ENCODE data around the gene DRG2. TPM values are rescaled to one million over a fixed set of nuclear protein-coding genes. Genes with fewer than 3 reads are reported as not detected.

DRG2 gene
- total and polyA plus RNA-seq, 9 of the 15 experiments (the other 6 are each of a cell fraction or from before 2014, with no cell fraction given): 6.6 to 36.7 (median 26.1) TPM

DNA sequence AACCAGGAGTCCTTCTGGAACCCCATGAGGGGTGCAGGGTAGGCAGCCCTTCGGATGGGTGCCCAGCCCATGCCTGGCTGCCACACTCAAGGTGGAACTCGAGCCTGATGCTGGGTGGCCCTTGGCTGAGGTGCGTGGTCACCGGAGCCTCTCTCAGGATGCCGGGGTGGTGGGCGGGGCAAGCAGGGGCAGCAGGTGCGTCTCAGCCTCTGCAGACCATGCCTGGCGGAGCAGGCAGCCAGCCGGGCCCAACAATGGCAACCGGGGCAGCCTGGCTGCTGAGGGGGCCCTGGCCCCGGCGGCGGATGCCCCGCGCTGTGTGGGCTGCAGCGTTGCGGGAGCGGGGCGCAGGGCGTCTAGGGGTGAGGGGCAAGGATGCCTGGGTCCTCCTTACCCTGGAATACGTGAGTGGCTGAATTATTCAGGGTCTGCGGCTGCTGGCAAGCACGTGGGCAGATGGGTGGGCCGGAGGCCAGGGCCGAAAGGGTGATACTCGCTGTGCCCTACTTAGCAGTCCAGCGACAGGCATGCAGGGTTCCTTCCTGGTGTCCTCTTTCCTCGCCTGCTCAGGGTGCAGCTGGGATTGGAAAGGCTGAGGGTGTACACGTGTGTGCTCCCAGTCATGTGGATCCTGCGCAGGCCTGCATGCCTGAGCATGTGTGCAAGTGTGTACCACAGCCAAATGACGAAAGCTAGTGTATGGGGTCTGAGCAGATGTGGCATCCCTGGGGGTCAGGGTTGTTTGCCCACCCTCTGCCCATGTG is 35.4 kb downstream of the DRG2 start:
- CTCF ChIA-PET (ENCODE audit: low intra/inter-chr PET ratio): no interaction called here
- POLR2A ChIA-PET: no interaction called here
- no peak for FAIRE-seq

More for the DNA sequence above, 35.4 kb downstream of the DRG2 start:
- H3K36me3 ChIP-seq (ENCODE audit: control insufficient read depth, insufficient read depth, low read length): no peaks in the 10 kb centered on the region
- H3K27ac ChIP-seq (ENCODE audit: extremely low read depth, low read depth, low read length): no peak overlapping the region
- H3K9me3 ChIP-seq (replicated peaks; ENCODE audit: control insufficient read depth, insufficient read depth, low read depth, low read length): no peaks in the 10 kb centered on the region
- WGBS (ENCODE audit: insufficient coverage, low coverage, missing lambda C conversion rate): 9% methylated on average over 20 of the region's 31 CpGs
- TF ChIP-seq, protein P1, sequence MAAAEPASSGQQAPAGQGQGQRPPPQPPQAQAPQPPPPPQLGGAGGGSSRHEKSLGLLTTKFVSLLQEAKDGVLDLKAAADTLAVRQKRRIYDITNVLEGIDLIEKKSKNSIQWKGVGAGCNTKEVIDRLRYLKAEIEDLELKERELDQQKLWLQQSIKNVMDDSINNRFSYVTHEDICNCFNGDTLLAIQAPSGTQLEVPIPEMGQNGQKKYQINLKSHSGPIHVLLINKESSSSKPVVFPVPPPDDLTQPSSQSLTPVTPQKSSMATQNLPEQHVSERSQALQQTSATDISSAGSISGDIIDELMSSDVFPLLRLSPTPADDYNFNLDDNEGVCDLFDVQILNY (CRISPR knock-in tag; IDR thresholded peaks at IDR 0.05): no peak
- TF ChIP-seq, protein P2, sequence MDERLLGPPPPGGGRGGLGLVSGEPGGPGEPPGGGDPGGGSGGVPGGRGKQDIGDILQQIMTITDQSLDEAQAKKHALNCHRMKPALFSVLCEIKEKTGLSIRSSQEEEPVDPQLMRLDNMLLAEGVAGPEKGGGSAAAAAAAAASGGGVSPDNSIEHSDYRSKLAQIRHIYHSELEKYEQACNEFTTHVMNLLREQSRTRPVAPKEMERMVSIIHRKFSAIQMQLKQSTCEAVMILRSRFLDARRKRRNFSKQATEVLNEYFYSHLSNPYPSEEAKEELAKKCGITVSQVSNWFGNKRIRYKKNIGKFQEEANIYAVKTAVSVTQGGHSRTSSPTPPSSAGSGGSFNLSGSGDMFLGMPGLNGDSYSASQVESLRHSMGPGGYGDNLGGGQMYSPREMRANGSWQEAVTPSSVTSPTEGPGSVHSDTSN (CRISPR knock-in tag; IDR thresholded peaks at IDR 0.05; ENCODE audit: low read depth): no peak
- TF ChIP-seq, protein P2 (tag; conservative IDR thresholded peaks at IDR 0.05; ENCODE audit: low read depth): no peak
- TF ChIP-seq RHOXF2B (CRISPR knock-in tag; conservative IDR thresholded peaks at IDR 0.05) (no peak), PTBP1 (IDR thresholded peaks at IDR 0.05; ENCODE audit: low read depth, low read length) (no peak), WHSC1 (IDR thresholded peaks at IDR 0.05; ENCODE audit: low read length) (no peak), KDM4B (IDR thresholded peaks at IDR 0.05; ENCODE audit: borderline replicate concordance in 2 of 2, low read depth in 1 of 2) (no peak), RBM15 (IDR thresholded peaks at IDR 0.05; ENCODE audit: insufficient read depth, low read length) (no peak), ZBTB1 (CRISPR knock-in tag; IDR thresholded peaks at IDR 0.05; ENCODE audit: borderline replicate concordance, low read depth) (no peak), HOXB6 (CRISPR knock-in tag; IDR thresholded peaks at IDR 0.05; ENCODE audit: borderline replicate concordance) (no peak)
- TF ChIP-seq, protein P3, sequence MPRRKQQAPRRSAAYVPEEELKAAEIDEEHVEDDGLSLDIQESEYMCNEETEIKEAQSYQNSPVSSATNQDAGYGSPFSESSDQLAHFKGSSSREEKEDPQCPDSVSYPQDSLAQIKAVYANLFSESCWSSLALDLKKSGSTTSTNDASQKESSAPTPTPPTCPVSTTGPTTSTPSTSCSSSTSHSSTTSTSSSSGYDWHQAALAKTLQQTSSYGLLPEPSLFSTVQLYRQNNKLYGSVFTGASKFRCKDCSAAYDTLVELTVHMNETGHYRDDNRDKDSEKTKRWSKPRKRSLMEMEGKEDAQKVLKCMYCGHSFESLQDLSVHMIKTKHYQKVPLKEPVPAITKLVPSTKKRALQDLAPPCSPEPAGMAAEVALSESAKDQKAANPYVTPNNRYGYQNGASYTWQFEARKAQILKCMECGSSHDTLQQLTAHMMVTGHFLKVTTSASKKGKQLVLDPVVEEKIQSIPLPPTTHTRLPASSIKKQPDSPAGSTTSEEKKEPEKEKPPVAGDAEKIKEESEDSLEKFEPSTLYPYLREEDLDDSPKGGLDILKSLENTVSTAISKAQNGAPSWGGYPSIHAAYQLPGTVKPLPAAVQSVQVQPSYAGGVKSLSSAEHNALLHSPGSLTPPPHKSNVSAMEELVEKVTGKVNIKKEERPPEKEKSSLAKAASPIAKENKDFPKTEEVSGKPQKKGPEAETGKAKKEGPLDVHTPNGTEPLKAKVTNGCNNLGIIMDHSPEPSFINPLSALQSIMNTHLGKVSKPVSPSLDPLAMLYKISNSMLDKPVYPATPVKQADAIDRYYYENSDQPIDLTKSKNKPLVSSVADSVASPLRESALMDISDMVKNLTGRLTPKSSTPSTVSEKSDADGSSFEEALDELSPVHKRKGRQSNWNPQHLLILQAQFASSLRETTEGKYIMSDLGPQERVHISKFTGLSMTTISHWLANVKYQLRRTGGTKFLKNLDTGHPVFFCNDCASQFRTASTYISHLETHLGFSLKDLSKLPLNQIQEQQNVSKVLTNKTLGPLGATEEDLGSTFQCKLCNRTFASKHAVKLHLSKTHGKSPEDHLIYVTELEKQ (CRISPR knock-in tag; IDR thresholded peaks at IDR 0.05): no peak
- peaks cover 0 to 12% of the 10 kb centered on the region in 2 experiments; a peak in 2 of 5 replicates for H3K27me3 ChIP-seq (ENCODE audit: control insufficient read depth in 2 of 2, insufficient read depth in 2 of 2, low read length in 2 of 2)
- H3K4me3 ChIP-seq: no peak overlapping the region
- H3K4me1 ChIP-seq (replicated peaks in 1 of 2; ENCODE audit: control insufficient read depth in 2 of 2, insufficient read depth in 2 of 2, low read length in 2 of 2): peaks cover 0 to 8% of the 10 kb centered on the region in 2 experiments; a peak in 1 of 5 replicates
- ATAC-seq (no peak), DNase-seq (ENCODE audit: extremely low read depth in 1 of 4, low spot score in 3 of 4) (no peak)
- no peak overlapping the region for H2AFZ ChIP-seq (ENCODE audit: low read depth, low read length)
- no peaks in the 10 kb centered on the region for H3K79me2 ChIP-seq (ENCODE audit: control insufficient read depth, insufficient read depth, low read length)
- in situ Hi-C loops (cut with MboI) (no loop called here), intact Hi-C loops (cut with micrococcal nuclease) (no loop called here)
- no peaks in the 10 kb centered on the region for H3K9me1 ChIP-seq (ENCODE audit: control insufficient read depth, insufficient read depth, low read length)
- no peak overlapping the region for H3K9ac ChIP-seq (ENCODE audit: insufficient read depth in 1 of 2, low read depth in 2 of 2, low read length in 2 of 2)
- no TSS peak for BruUV-seq (replicated peaks)
- no peak overlapping the region for H3K4me2 ChIP-seq (ENCODE audit: insufficient read depth, low read length)
- no peaks in the 10 kb centered on the region for H4K20me1 ChIP-seq (replicated peaks; ENCODE audit: control insufficient read depth, insufficient read depth, low read length)
